Measurements from ENCODE around the gene SPTBN4. TPM values are rescaled to one million over a fixed set of nuclear protein-coding genes. Genes with fewer than 3 reads are reported as not detected.
"Not testable (repeated sequence)": the region's sequence is repeated elsewhere in the genome, so short reads cannot be mapped to it uniquely, and the experiment has no call there.

The SPTBN4 gene
- total RNA-seq, 1 experiment from 2014 or later = 0.82 TPM

DNA sequence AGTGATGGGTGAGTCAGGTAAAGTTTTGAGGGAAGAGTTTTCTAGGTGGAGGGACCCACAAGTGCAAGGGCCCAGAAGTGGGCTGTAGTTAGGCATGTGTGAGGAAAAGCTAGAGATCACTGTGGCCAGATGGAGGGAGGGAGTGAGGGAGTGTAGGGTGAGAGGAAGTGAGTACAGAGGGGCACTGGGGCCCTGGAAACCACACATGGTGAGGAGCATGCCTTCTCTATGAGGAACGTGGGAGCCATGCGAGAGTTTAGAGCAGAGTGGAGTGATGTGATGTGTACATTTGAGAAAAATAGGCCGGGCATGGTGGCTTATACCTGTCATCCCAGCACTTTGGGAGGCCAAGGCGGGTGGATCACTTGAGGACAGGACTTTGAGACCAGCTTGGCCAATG lies 95.1 kb downstream of the SPTBN4 start:
- BruUV-seq (replicated peaks) = no TSS peak
- no peaks in the 10 kb centered on the region for H3K27me3 ChIP-seq (replicated peaks; ENCODE audit: control insufficient read depth, insufficient read depth, low read length)

DNA sequence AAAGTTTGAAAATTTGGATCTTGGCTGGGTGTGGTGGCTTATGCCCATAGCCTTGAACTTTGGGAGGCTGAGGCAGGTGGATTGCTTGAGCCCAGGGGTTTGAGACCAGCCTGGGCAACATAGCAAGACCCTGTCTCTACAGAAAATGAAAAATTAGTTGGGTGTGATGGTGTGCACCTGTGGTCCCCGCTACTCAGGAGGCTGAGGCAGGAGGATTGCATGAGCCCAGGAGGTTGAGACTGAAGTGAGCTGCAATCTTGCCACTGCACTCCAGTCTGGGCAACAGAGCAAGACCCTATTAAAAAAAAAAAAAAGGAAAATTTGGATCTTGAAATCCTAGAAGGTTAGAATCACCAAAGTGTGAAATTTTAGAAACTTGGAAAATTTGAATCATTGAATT lies 97.7 kb downstream of the SPTBN4 start:
- H3K4me3 ChIP-seq (ENCODE audit: low read depth, low read length); intact Hi-C loops (cut with micrococcal nuclease; ENCODE audit: unreplicated experiment); H3K9me3 ChIP-seq; DNase-seq; POLR2A ChIA-PET; H3K36me3 ChIP-seq (ENCODE audit: control insufficient read depth, insufficient read depth, low read length); BruUV-seq (replicated peaks); H3K9me3 Mint-ChIP-seq (ENCODE audit: unreplicated experiment); H3K36me3 Mint-ChIP-seq (ENCODE audit: insufficient read depth, unreplicated experiment); H3K27me3 ChIP-seq (replicated peaks; ENCODE audit: control insufficient read depth, insufficient read depth, low read length); H3K4me1 Mint-ChIP-seq (ENCODE audit: low read depth, unreplicated experiment); H3K4me1 ChIP-seq; H3K4me3 Mint-ChIP-seq (ENCODE audit: unreplicated experiment); CTCF ChIA-PET; H3K27ac Mint-ChIP-seq (ENCODE audit: unreplicated experiment): not testable (repeated sequence)
- peaks cover 14% of the 10 kb centered on the region for H3K27me3 Mint-ChIP-seq (ENCODE audit: insufficient read depth, unreplicated experiment)

More for the DNA sequence above, 95.1 kb downstream of the SPTBN4 start:
- Histone ChIP-seq H3K4me3 (ENCODE audit: low read depth, low read length) (no peak overlapping the region), H3K4me1 (no peaks in the 10 kb centered on the region), H3K9me3 (no peaks in the 10 kb centered on the region), H3K36me3 (ENCODE audit: control insufficient read depth, insufficient read depth, low read length) (no peaks in the 10 kb centered on the region)
- peaks cover 21% of the 10 kb centered on the region for H3K27me3 Mint-ChIP-seq (ENCODE audit: insufficient read depth, unreplicated experiment)
- H3K27ac Mint-ChIP-seq (ENCODE audit: unreplicated experiment) = no peak overlapping the region
- H3K9me3 Mint-ChIP-seq (ENCODE audit: unreplicated experiment) = no peaks in the 10 kb centered on the region
- ChIA-PET POLR2A (no interaction called here), CTCF (interaction anchor here (0.8 to 1.2 kb wide), 2 partner anchors 21 to 73 kb away, joined by 4 to 7 read pairs; no protein-coding TSS in a partner anchor)
- H3K4me1 Mint-ChIP-seq (ENCODE audit: low read depth, unreplicated experiment) = no peaks in the 10 kb centered on the region
- intact Hi-C loops (cut with micrococcal nuclease; ENCODE audit: unreplicated experiment) = no loop called here
- DNase-seq = no peak
- no peaks in the 10 kb centered on the region for H3K36me3 Mint-ChIP-seq (ENCODE audit: insufficient read depth, unreplicated experiment)
- no peak for TF ChIP-seq CTCF (IDR thresholded peaks at IDR 0.05; ENCODE audit: insufficient read depth in 1 of 2, low read depth in 1 of 2, low read length in 1 of 2, severe bottlenecking in 1 of 2, unreplicated experiment in 1 of 2)
- H3K4me3 Mint-ChIP-seq (ENCODE audit: unreplicated experiment) = no peak overlapping the region

DNA sequence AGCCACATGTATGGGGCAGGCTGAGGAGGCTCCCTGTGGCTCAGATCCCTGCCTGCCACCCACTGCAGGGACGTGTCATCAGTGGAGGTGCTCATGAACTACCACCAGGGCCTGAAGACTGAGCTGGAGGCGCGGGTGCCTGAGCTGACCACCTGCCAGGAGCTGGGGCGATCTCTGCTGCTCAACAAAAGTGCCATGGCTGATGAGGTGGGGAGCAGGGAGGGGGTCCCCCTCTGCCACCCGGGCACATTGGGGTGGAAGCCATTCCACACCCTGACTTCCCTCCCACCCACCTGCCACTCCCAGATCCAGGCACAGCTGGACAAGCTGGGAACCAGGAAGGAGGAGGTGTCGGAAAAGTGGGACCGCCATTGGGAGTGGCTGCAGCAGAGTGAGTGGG lies 98.6 kb downstream of the SPTBN4 start:
- ChIA-PET POLR2A (no interaction called here), CTCF (interaction anchor here (0.6 kb wide), 1 partner anchor 38 kb away, joined by 3 read pairs; no protein-coding TSS in a partner anchor)
- H3K4me1 Mint-ChIP-seq (ENCODE audit: low read depth, unreplicated experiment) = peaks cover 6% of the 10 kb centered on the region
- intact Hi-C loops (cut with micrococcal nuclease; ENCODE audit: unreplicated experiment) = no loop called here
- Histone ChIP-seq H3K4me1 (peaks cover 9% of the 10 kb centered on the region; the same call in 1 of the 2 replicates), H3K27me3 (replicated peaks; ENCODE audit: control insufficient read depth, insufficient read depth, low read length) (no peaks in the 10 kb centered on the region; the same call in 1 of the 2 replicates), H3K36me3 (ENCODE audit: control insufficient read depth, insufficient read depth, low read length) (no peaks in the 10 kb centered on the region), H3K4me3 (ENCODE audit: low read depth, low read length) (no peak overlapping the region), H3K9me3 (no peaks in the 10 kb centered on the region)
- H3K4me3 Mint-ChIP-seq (ENCODE audit: unreplicated experiment) = no peak overlapping the region
- H3K27ac Mint-ChIP-seq (ENCODE audit: unreplicated experiment) = no peak overlapping the region
- no peaks in the 10 kb centered on the region for H3K9me3 Mint-ChIP-seq (ENCODE audit: unreplicated experiment)
- DNase-seq = no peak
- no peaks in the 10 kb centered on the region for H3K36me3 Mint-ChIP-seq (ENCODE audit: insufficient read depth, unreplicated experiment)
- peaks cover 13% of the 10 kb centered on the region for H3K27me3 Mint-ChIP-seq (ENCODE audit: insufficient read depth, unreplicated experiment)
- no TSS peak for BruUV-seq (replicated peaks)
- TF ChIP-seq CTCF (IDR thresholded peaks at IDR 0.05; ENCODE audit: insufficient read depth in 1 of 2, low read depth in 1 of 2, low read length in 1 of 2, severe bottlenecking in 1 of 2, unreplicated experiment in 1 of 2) = no peak
